Liver (tissue), 9 donors: ENCODE results near the gene ZNF846. TPM values are rescaled to one million over a fixed set of nuclear protein-coding genes. Genes with fewer than 3 reads are reported as not detected.
A peak's percentile ranks its signal among the peaks of the same experiment; 100 is the strongest.

Experiments
- DNase-seq: peaks from one replicate; pipeline ENCODE4 v3.0.0-alpha.2; 2017; ENCODE audit warnings: low spot score
- H3K27ac ChIP-seq, 2 donors: one replicate each; pipeline ENCODE4 v1.7.0; 2013; ENCODE audit warnings: inconsistent platforms in 2 of 2, low read length in 2 of 2, control low read depth in 1 of 2, low read depth in 1 of 2, mild to moderate bottlenecking in 1 of 2
- H3K27me3 ChIP-seq, 4 donors: one replicate each; pipeline versions ENCODE4 v1.6.1 to v1.7.0; 2013; ENCODE audit warnings: low read length in 3 of 4, inconsistent platforms in 1 of 4, mild to moderate bottlenecking in 1 of 4, moderate library complexity in 1 of 4; ENCODE audit not compliant: control insufficient read depth in 4 of 4, insufficient read depth in 4 of 4
- H3K36me3 ChIP-seq, 4 donors: one replicate each; pipeline versions ENCODE4 v1.6.1 to v1.7.0; 2013; ENCODE audit warnings: low read length in 3 of 4, mild to moderate bottlenecking in 3 of 4, low read depth in 1 of 4, moderate library complexity in 1 of 4; ENCODE audit not compliant: control insufficient read depth in 4 of 4, insufficient read depth in 3 of 4
- H3K4me1 ChIP-seq, 4 donors: one replicate each; pipeline versions ENCODE4 v1.6.1 to v1.7.0; 2013; ENCODE audit warnings: low read length in 3 of 4, mild to moderate bottlenecking in 3 of 4, moderate library complexity in 1 of 4; ENCODE audit not compliant: control insufficient read depth in 4 of 4, insufficient read depth in 4 of 4
- H3K4me3 ChIP-seq, 3 donors: one replicate each; pipeline versions ENCODE4 v1.6.1 to v1.7.0; 2013; ENCODE audit warnings: low read length in 3 of 3, control low read depth in 1 of 3, low read depth in 1 of 3, mild to moderate bottlenecking in 1 of 3
- H3K9ac ChIP-seq, 2 donors: one replicate each; pipeline ENCODE4 v1.7.0; 2013; ENCODE audit warnings: low read length in 2 of 2, mild to moderate bottlenecking in 2 of 2, moderate library complexity in 2 of 2, control low read depth in 1 of 2, low read depth in 1 of 2
- H3K9me3 ChIP-seq, 4 donors: one replicate each; pipeline versions ENCODE4 v1.6.1 to v1.7.0; 2013; ENCODE audit warnings: low read length in 3 of 4; ENCODE audit not compliant: control insufficient read depth in 4 of 4
- ATF3 ChIP-seq: IDR thresholded peaks from 2 replicates; pipeline ENCODE4 v1.6.1; 2016; ENCODE audit warnings: antibody characterized with exemption
- CTCF ChIP-seq: fragments of 150-350 bp; IDR thresholded peaks from 2 replicates; pipeline ENCODE4 v1.5.1; 2017; ENCODE audit warnings: improper control_type of control experiment, low read depth, low read length; ENCODE audit not compliant: missing input control
- EGR1 ChIP-seq, 2 donors: IDR thresholded peaks; 2 replicates each; pipeline ENCODE4 v1.6.1; 2016 to 2018; ENCODE audit warnings: antibody characterized with exemption in 2 of 2, low read depth in 2 of 2
- FOXA1 ChIP-seq: IDR thresholded peaks from 2 replicates; pipeline ENCODE4 v1.6.1; 2016; ENCODE audit warnings: antibody characterized with exemption
- FOXA2 ChIP-seq: IDR thresholded peaks from 2 replicates; pipeline ENCODE4 v1.6.1; 2016; ENCODE audit warnings: antibody characterized with exemption
- GABPA ChIP-seq, 2 donors: IDR thresholded peaks in 1 of 2; conservative IDR thresholded peaks in 1 of 2; 2 replicates each; pipeline ENCODE4 v1.6.1; 2016; ENCODE audit warnings: antibody characterized with exemption in 2 of 2, mild to moderate bottlenecking in 1 of 2, moderate library complexity in 1 of 2
- HNF4A ChIP-seq, 2 donors: conservative IDR thresholded peaks; 2 replicates each; pipeline ENCODE4 v1.6.1; 2016; ENCODE audit warnings: antibody characterized with exemption in 2 of 2, mild to moderate bottlenecking in 2 of 2
- HNF4G ChIP-seq: IDR thresholded peaks from 2 replicates; pipeline ENCODE4 v1.6.1; 2016; ENCODE audit warnings: antibody characterized with exemption
- JUND ChIP-seq, 2 donors: IDR thresholded peaks; 2 replicates each; pipeline ENCODE4 v1.6.1; 2016; ENCODE audit warnings: antibody characterized with exemption in 2 of 2
- MAX ChIP-seq: IDR thresholded peaks from 2 replicates; pipeline ENCODE4 v1.6.1; 2016; ENCODE audit warnings: antibody characterized with exemption
- NR2F2 ChIP-seq: IDR thresholded peaks from 2 replicates; pipeline ENCODE4 v1.6.1; 2016; ENCODE audit warnings: antibody characterized with exemption
- RAD21 ChIP-seq, 2 donors: IDR thresholded peaks; 2 replicates each; pipeline ENCODE4 v1.6.1; 2016; ENCODE audit warnings: antibody characterized with exemption in 2 of 2, mild to moderate bottlenecking in 2 of 2
- REST ChIP-seq: IDR thresholded peaks from 2 replicates; pipeline ENCODE4 v1.6.1; 2016; ENCODE audit warnings: antibody characterized with exemption, mild to moderate bottlenecking
- SP1 ChIP-seq: IDR thresholded peaks from 2 replicates; pipeline ENCODE4 v1.6.1; 2018; ENCODE audit warnings: antibody characterized with exemption, mild to moderate bottlenecking
- TAF1 ChIP-seq: conservative IDR thresholded peaks from 2 replicates; pipeline ENCODE4 v1.6.1; 2016; ENCODE audit warnings: antibody characterized with exemption, mild to moderate bottlenecking
- YY1 ChIP-seq: IDR thresholded peaks from 2 replicates; pipeline ENCODE4 v1.6.1; 2016; ENCODE audit warnings: antibody characterized with exemption, mild to moderate bottlenecking
- ZBTB33 ChIP-seq: IDR thresholded peaks from 2 replicates; pipeline ENCODE4 v1.6.1; 2016; ENCODE audit warnings: antibody characterized with exemption
- WGBS: extraction: QIAGEN DNeasy Blood & Tissue Kit; methylation state at CpG from one replicate; pipeline ENCODE4 v1.1.7; 2013; 5-methylcytosine and 5-hydroxymethylcytosine counted together
- polyA plus RNA-seq, 2 donors: library from polyadenylated mRNA; stranded (reverse) in 1 of 2; unstranded in 1 of 2; fragments of 200-250 nt in 1 of 2; fragments of >200 nt in 1 of 2; fragmentation: Nextera tagmentation in 1 of 2; extraction: Ambion mirVana in 1 of 2; gene quantifications; one replicate each; pipeline versions ENCODE4 v1.2.1 to v1.2.3, GENCODE V29; 2013 to 2015
- total RNA-seq, 2 donors: library from RNA; depleted of rRNA; stranded (reverse); fragments of >200 nt; gene quantifications; one replicate each; pipeline ENCODE4 v1.2.3, GENCODE V29; 2014
- donor health status: healthy.
- donor health status: healthy.
- donor health status: healthy.
- donor health status: healthy.
- donor health status: healthy.

Gene ZNF846
- total and polyA plus RNA-seq, 4 donors = 1.6 to 9.4 (median 6.6) TPM

GRCh38 chr19:9782338-9782737 is 13.8 kb upstream of the ZNF846 start:
- TF ChIP-seq TAF1 (no peak), HNF4G (no peak), CTCF (no peak), FOXA1 (no peak), GABPA (IDR thresholded peaks at IDR 0.05 in 1 of 2, conservative IDR thresholded peaks at IDR 0.05 in 1 of 2) (no peak), ATF3 (no peak), JUND (IDR thresholded peaks at IDR 0.05) (no peak), EGR1 (IDR thresholded peaks at IDR 0.05; ENCODE audit: low read depth in 2 of 2) (no peak), MAX (no peak)
- Histone ChIP-seq H3K4me3 (no peak overlapping the region), H3K4me1 (peaks cover 4 to 14% (median 10%) of the 10 kb centered on the region in 4 donors), H3K9me3 (no peaks in the 10 kb centered on the region), H3K27ac (no peak overlapping the region), H3K9ac (no peak overlapping the region), H3K27me3 (no peaks in the 10 kb centered on the region), H3K36me3 (no peaks in the 10 kb centered on the region)
- 98% methylated on average over 2 of the region's 2 CpGs for WGBS
- DNase-seq = no peak

GRCh38 chr19:9757544-9758501 is 10.7 kb downstream of the ZNF846 start:
- no peak overlapping the region for H3K27ac ChIP-seq
- H3K36me3 ChIP-seq = peaks cover 5 to 48% (median 37%) of the 10 kb centered on the region in 4 donors
- H3K9ac ChIP-seq = no peak overlapping the region
- H3K9me3 ChIP-seq = peaks cover 28 to 73% (median 41%) of the 10 kb centered on the region in 4 donors
- H3K27me3 ChIP-seq = no peaks in the 10 kb centered on the region
- peak overlapping the region in 2 of 3 donors; percentile 56 to 68 for H3K4me3 ChIP-seq
- WGBS = 98% methylated on average over 9 of the region's 9 CpGs
- no peaks in the 10 kb centered on the region for H3K4me1 ChIP-seq
- no peak for DNase-seq
- TF ChIP-seq YY1 (no peak), RAD21 (IDR thresholded peaks at IDR 0.05) (no peak), HNF4A (conservative IDR thresholded peaks at IDR 0.05) (no peak), SP1 (no peak), ZBTB33 (no peak), REST (no peak), FOXA2 (no peak), NR2F2 (no peak), ATF3 (no peak), MAX (no peak), EGR1 (IDR thresholded peaks at IDR 0.05; ENCODE audit: low read depth in 2 of 2) (no peak), CTCF (no peak)
